Right renal pelvis (tissue), 4 donors: ENCODE results near the gene CAMP. TPM values are rescaled to one million over a fixed set of nuclear protein-coding genes. Genes with fewer than 3 reads are reported as not detected.
"Not testable (repeated sequence)": the region's sequence is repeated elsewhere in the genome, so short reads cannot be mapped to it uniquely, and the experiment has no call there.

Source experiments
- DNase-seq, 4 donors: peaks; one replicate each; pipeline ENCODE4 v3.0.0-alpha.2; 2013; ENCODE audit warnings: low read depth in 4 of 4, low spot score in 3 of 4, missing footprints in 1 of 4
- polyA plus RNA-seq, 4 donors: library from polyadenylated mRNA; unstranded; fragments of 120-200 nt; gene quantifications; one replicate each; pipeline ENCODE4 v1.2.1, GENCODE V29; 2013; ENCODE audit not compliant: insufficient read length in 4 of 4

The CAMP gene
- polyA plus RNA-seq, 4 donors = 0.39 to 1.3 (median 1.0) TPM; not detected in 1

GRCh38 chr3:48211776-48212175, 11.5 kb upstream of the CAMP start:
- DNase-seq = not testable (repeated sequence)

- DNase-seq = no peak
Observed at GRCh38 chr3:48214225-48214624, 9.1 kb upstream of the CAMP start.

DNA sequence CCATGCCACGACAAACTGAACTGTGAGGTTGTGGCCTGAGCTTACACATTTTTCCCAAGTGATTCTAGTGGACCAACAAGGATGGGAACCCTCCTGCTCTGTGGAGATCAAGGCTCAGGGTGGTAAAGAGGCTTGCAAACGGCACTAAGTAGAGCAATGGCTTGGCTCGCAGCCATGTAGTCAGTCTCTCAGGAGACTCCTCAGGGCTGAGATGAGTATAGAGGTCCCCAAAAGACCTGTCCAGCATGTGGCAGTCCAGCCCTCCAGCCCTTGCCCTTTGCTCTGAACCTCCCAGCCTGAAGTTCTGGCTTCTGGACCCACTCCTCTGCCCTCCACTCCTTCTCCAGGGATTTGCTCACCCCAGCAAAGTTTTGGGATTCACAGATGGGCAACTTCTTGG, 8.3 kb upstream of the CAMP start:
- DNase-seq = no peak

- peak in 3 of 4 donors; percentile 33 to 53 (median 37) for DNase-seq
Observed at GRCh38 chr3:48215466-48215865, 7.8 kb upstream of the CAMP start.

- DNase-seq = no peak
Observed at GRCh38 chr3:48215876-48216275, 7.4 kb upstream of the CAMP start.

DNA sequence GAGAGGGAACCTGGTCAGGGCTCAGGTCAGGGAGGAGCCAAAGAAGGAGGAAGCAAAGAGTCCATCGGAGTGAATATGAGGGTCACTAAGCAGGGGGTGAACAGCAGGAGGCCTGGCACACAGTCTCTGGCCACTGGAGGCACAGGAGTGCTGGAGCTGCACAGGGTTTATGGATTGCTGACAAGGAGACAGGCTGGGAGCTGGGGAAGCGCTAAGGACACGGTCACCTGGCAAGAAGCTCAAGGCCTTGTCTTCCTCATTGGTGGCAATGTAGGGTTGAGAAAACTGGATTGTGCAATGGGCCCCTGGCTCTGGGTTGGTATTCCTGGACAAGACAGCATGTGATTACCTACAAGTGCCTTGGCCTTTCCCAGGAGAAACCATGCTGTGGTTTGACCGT, 5.8 kb upstream of the CAMP start:
- no peak for DNase-seq

- no peak for DNase-seq
Observed at GRCh38 chr3:48218537-48218936, 4.8 kb upstream of the CAMP start.

GRCh38 chr3:48219543-48219942, 3.8 kb upstream of the CAMP start:
- no peak for DNase-seq

- DNase-seq = no peak
Observed at GRCh38 chr3:48220746-48221145, 2.5 kb upstream of the CAMP start.

- DNase-seq = no peak
Observed at GRCh38 chr3:48225587-48225986, 2.3 kb downstream of the CAMP start.

- no peak for DNase-seq
Observed at GRCh38 chr3:48226939-48227338, 3.6 kb downstream of the CAMP start.

GRCh38 chr3:48232232-48232631, 8.9 kb downstream of the CAMP start:
- DNase-seq = no peak

DNA sequence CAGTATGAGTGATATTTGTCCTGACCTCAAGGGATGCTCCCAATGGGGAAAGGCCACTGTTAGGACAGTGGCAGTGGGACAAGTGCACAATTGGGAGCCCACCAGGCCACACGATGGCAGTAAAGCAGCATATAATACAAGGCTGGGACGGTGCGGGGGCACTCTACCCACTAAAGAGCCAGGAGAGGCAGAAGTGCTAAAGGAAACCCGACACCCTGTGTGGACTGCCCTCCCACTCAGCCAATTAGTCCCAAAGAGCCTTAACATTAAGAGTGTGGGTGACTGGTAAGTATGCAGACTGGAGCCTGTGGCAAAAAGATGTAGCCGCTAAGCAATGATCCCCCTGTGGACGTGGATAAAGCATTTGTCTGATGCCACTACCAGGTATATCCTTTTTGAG, 9.4 kb downstream of the CAMP start:
- peak in 2 of 4 donors; percentile 57 to 58 for DNase-seq

- no peak for DNase-seq
Observed at GRCh38 chr3:48233542-48233941, 10.2 kb downstream of the CAMP start.

- no peak for DNase-seq
Observed at GRCh38 chr3:48236531-48236930, 13.2 kb downstream of the CAMP start.

- DNase-seq = no peak
Observed at GRCh38 chr3:48238531-48239085, 15.3 kb downstream of the CAMP start.

GRCh38 chr3:48240000-48240963, 17.0 kb downstream of the CAMP start:
- DNase-seq = no peak

GRCh38 chr3:48241796-48242455, 18.6 kb downstream of the CAMP start:
- no peak for DNase-seq

DNA sequence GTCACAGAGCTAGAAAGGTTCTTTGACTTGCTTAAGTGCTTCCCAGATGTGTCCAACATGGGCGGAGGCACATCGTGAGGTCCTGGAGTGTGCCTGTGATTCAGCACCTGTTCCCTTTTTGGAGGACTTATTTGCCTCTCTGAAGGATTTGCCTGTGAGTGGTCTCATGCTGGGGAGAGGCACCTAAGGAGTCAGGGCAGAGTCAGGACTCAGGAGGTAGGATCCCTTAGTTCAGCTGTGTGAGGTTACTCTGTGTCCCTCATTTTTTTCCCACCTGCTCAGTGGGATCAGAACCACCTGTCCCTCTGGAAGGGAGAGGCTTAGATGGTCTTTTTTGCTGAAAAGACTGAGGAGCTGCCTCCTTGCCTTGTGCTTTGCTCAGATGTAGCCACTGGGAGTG, 20.6 kb downstream of the CAMP start:
- no peak for DNase-seq

DNA sequence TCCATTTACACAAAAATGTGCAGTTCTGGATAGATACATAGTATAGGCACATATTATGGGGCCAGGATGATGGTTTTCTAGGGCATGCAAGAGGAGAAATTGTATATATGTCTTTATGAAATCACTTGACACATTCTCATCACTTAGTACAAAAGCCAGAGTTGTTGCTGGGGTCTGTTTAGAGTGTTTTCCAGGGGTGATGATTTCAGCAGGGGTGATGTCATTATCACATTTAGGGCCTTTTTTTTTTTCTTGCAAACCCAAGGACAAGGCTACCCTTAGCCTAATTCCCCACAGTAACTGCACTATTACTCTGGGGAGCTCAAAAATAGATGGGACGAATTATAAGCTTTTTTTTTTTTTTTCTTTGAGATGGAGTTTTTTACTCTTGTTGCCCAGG, 21.2 kb downstream of the CAMP start:
- DNase-seq = no peak

DNA sequence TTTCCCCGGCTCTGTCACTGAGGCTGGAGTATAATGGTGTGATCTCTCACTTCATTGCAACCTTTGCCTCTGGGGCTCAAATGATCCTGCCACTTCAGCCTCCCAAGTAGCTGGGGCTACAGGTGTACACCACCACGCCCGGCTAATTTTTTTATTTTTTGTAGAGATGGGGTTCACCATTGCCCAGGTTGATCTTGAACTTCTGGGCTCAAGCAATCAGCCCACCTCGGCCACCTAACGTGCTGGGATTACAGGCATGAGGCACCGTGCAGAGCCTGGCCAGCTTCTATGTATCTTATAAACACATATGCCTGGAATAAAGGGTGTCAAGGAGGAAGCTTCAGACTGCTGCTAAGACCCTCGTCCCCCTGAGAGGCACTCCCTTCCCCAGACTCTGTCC, 21.8 kb downstream of the CAMP start:
- no peak for DNase-seq

DNA sequence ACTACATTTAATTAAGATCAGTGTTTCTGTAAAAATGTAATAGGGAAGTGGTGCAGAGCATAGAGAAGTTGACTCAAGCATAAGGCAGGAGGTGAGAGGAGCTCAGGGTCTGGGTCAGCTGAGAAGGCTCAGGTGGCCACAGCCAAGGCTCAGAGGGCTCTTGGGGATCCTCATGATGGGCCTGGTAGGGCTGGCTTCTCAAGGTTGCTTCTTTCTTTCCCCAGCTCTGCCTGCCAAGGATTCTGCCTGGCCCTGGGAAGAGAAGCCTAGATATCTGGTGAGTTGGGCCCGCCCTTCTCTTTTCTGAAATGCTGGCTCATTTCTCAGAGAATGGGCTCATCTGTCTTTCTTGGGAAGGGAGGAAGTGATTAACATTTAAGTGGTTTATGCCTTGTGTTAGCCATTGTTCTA, 24.1 kb downstream of the CAMP start:
- DNase-seq = no peak
